Measurements from ENCODE around the gene FSIP1.

Gene FSIP1

GRCh38 chr15:39792025-39792843, 9.6 kb upstream of the FSIP1 start:
- no peak for DNase-seq

GRCh38 chr15:39789736-39790135, 7.1 kb upstream of the FSIP1 start:
- no peak for DNase-seq

GRCh38 chr15:39788800-39789565, 6.3 kb upstream of the FSIP1 start:
- no peak for DNase-seq

- DNase-seq: no peak
Observed at GRCh38 chr15:39788108-39788507, 5.5 kb upstream of the FSIP1 start.

- DNase-seq: no peak
Observed at GRCh38 chr15:39787479-39787878, 4.8 kb upstream of the FSIP1 start.

- peak; percentile 56 for DNase-seq
Observed at GRCh38 chr15:39786447-39787056, 3.9 kb upstream of the FSIP1 start.

GRCh38 chr15:39785841-39786240, 3.2 kb upstream of the FSIP1 start:
- no peak for DNase-seq

- no peak for DNase-seq
Observed at GRCh38 chr15:39785139-39785538, 2.5 kb upstream of the FSIP1 start.

- DNase-seq: no peak
Observed at GRCh38 chr15:39784638-39785037, 2.0 kb upstream of the FSIP1 start.

- no peak for DNase-seq
Observed at GRCh38 chr15:39784125-39784524, 1.5 kb upstream of the FSIP1 start.

- no peak for DNase-seq
Observed at GRCh38 chr15:39783244-39783820, 691 bp upstream of the FSIP1 start.

- no peak for DNase-seq
Observed at GRCh38 chr15:39781967-39782302, 706 bp downstream of the FSIP1 start.

- DNase-seq: peak; percentile 12
Observed at GRCh38 chr15:39781147-39781966, 1.3 kb downstream of the FSIP1 start.

- no peak for DNase-seq
Observed at GRCh38 chr15:39778021-39778420, 4.6 kb downstream of the FSIP1 start.

GRCh38 chr15:39777496-39777895, 5.1 kb downstream of the FSIP1 start:
- DNase-seq: no peak

- DNase-seq: no peak
Observed at GRCh38 chr15:39776068-39776467, 6.6 kb downstream of the FSIP1 start.

- DNase-seq: no peak
Observed at GRCh38 chr15:39774688-39775267, 7.9 kb downstream of the FSIP1 start.

- no peak for DNase-seq
Observed at GRCh38 chr15:39770748-39771689, 11.6 kb downstream of the FSIP1 start.

- DNase-seq: no peak
Observed at GRCh38 chr15:39767921-39768320, 14.7 kb downstream of the FSIP1 start.

- no peak for DNase-seq
Observed at GRCh38 chr15:39761006-39761405, 21.6 kb downstream of the FSIP1 start.
